HepG2 (cell line): Measurements from ENCODE around the gene ZNF653. TPM values are rescaled to one million over a fixed set of nuclear protein-coding genes. Genes with fewer than 3 reads are reported as not detected.

Source experiments
- BCLAF1 ChIP-seq: fragments of 450-650 bp; IDR thresholded peaks from 2 replicates; pipeline ENCODE4 v1.6.1; 2017; ENCODE audit warnings: mild to moderate bottlenecking
- NFKB2 ChIP-seq: sonication (generic); formaldehyde crosslinking; IDR thresholded peaks from 2 replicates; pipeline ENCODE4 v1.4.0; 2020; ENCODE audit warnings: missing genetic modification reagents, borderline replicate concordance
- NFYC ChIP-seq: IDR thresholded peaks from 2 replicates; pipeline ENCODE4 v1.6.1; 2016; ENCODE audit warnings: missing genetic modification reagents, missing compliant biosample characterization
- PAXIP1 ChIP-seq: sonication (generic); formaldehyde crosslinking; conservative IDR thresholded peaks from 2 replicates; pipeline ENCODE4 v1.4.0; 2020; ENCODE audit warnings: mild to moderate bottlenecking, missing genetic modification reagents, moderate library complexity
- SRY ChIP-seq: sonication (generic); formaldehyde crosslinking; IDR thresholded peaks from 2 replicates; pipeline ENCODE4 v1.8.0; 2022; ENCODE audit warnings: mild to moderate bottlenecking, missing genetic modification reagents
- ZNF329 ChIP-seq: sonication (generic); formaldehyde crosslinking; IDR thresholded peaks from 2 replicates; pipeline ENCODE4 v1.9.0; 2021; ENCODE audit warnings: low read depth, mild to moderate bottlenecking, missing genetic modification reagents
- ZNF501 ChIP-seq: sonication (generic); formaldehyde crosslinking; IDR thresholded peaks from 2 replicates; pipeline ENCODE4 v1.5.1; 2020; ENCODE audit warnings: mild to moderate bottlenecking, moderate library complexity, missing genetic modification reagents
- ZNF816 ChIP-seq: sonication (generic); formaldehyde crosslinking; IDR thresholded peaks from 2 replicates; pipeline ENCODE4 v1.8.0; 2022; ENCODE audit warnings: missing genetic modification reagents, mild to moderate bottlenecking, borderline replicate concordance
- polyA plus RNA-seq, 8 experiments: library from polyadenylated mRNA; depleted of rRNA in 3 of 8; stranded (reverse) in 7 of 8; unstranded in 1 of 8; fragments of >200 nt; fragmentation: Illumina TruSeq in 4 of 8; extraction: Trizol in 4 of 8; gene quantifications; 2 replicates each; pipeline versions ENCODE4 v1.2.1 to v1.2.3, GENCODE V29; 2011 to 2016; ENCODE audit warnings: low read depth in 4 of 8, missing spikeins in 1 of 8, mixed read lengths in 1 of 8; ENCODE audit not compliant: insufficient read depth in 1 of 8
- total RNA-seq, 5 experiments: library from RNA; depleted of rRNA; stranded (reverse); fragments of >200 nt; fragmentation: Illumina TruSeq; extraction: Trizol; gene quantifications; 2 replicates each; pipeline ENCODE4 v1.2.3, GENCODE V29; 2016; ENCODE audit warnings: low read depth in 1 of 5
- TF ChIP-seq, protein P1 (sequence below): sonication (generic); formaldehyde crosslinking; IDR thresholded peaks from 2 replicates; pipeline ENCODE4 v1.4.0; 2020; ENCODE audit warnings: missing genetic modification reagents
- TF ChIP-seq, protein P2 (sequence below): IDR thresholded peaks from 2 replicates; pipeline ENCODE4 v1.6.1; 2012; ENCODE audit warnings: low read depth, low read length, improper control_type of control experiment

Gene ZNF653
- total and polyA plus RNA-seq, 2 of the 13 experiments (the other 11 are each of a cell fraction or from before 2014, with no cell fraction given) = 4.7 to 7.1 TPM

DNA sequence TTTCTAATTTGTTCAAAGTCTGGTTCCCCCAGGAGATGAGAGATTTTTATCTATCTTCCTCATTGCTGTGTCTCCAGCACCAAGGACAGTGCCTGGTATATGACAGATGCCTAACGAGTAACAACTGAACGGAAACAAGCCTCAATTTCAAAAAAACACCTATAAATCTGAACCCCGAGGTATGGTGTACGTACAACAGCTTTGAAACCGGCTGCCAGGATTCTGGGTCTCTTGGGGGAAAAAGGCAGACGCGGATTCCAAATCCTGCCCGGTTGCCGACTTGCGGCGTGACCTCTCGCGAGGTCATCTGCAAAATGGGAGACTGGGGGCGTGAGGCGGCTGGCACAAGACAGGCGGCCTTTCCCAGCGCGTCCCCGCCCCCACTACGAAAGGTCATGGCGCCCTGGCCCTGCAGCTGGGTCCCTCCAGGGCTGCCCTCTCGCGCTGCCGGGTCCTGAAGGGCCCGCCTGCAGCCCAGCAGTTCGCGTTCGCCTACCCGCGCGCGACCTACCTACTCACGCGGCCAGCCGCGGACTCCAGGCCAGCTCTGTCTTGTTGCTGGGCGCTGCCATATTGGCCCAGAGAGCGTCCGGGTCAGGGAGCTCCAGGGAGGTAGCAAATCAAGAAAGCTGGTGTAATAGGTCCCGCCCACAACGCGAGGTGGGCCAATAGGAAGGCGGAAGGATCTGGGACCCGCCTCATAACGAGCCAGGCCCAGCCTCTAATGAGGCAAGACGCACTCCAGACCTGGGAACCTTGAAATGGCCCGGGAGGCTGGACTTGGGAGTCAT lies 23.1 kb upstream of the ZNF653 start, which contains the start of gene ECSIT (continued):
- TF ChIP-seq BCLAF1 = no peak
- peak; percentile 92 for TF ChIP-seq NFYC (CRISPR knock-in tag)
- peak; percentile 53 for TF ChIP-seq PAXIP1 (CRISPR knock-in tag)
- peak; percentile 46; the same call in 1 of the 2 replicates for TF ChIP-seq ZNF329 (CRISPR knock-in tag)
- peak; percentile 80; the same call in 1 of the 2 replicates for TF ChIP-seq SRY (CRISPR knock-in tag)
- peak; percentile 96 for TF ChIP-seq ZNF501 (CRISPR knock-in tag)
- TF ChIP-seq ZNF816 (CRISPR knock-in tag) = peak; percentile 90; the same call in 1 of the 2 replicates
- peak; percentile 51; the same call in 1 of the 2 replicates for TF ChIP-seq NFKB2 (CRISPR knock-in tag)
- TF ChIP-seq, protein P1, sequence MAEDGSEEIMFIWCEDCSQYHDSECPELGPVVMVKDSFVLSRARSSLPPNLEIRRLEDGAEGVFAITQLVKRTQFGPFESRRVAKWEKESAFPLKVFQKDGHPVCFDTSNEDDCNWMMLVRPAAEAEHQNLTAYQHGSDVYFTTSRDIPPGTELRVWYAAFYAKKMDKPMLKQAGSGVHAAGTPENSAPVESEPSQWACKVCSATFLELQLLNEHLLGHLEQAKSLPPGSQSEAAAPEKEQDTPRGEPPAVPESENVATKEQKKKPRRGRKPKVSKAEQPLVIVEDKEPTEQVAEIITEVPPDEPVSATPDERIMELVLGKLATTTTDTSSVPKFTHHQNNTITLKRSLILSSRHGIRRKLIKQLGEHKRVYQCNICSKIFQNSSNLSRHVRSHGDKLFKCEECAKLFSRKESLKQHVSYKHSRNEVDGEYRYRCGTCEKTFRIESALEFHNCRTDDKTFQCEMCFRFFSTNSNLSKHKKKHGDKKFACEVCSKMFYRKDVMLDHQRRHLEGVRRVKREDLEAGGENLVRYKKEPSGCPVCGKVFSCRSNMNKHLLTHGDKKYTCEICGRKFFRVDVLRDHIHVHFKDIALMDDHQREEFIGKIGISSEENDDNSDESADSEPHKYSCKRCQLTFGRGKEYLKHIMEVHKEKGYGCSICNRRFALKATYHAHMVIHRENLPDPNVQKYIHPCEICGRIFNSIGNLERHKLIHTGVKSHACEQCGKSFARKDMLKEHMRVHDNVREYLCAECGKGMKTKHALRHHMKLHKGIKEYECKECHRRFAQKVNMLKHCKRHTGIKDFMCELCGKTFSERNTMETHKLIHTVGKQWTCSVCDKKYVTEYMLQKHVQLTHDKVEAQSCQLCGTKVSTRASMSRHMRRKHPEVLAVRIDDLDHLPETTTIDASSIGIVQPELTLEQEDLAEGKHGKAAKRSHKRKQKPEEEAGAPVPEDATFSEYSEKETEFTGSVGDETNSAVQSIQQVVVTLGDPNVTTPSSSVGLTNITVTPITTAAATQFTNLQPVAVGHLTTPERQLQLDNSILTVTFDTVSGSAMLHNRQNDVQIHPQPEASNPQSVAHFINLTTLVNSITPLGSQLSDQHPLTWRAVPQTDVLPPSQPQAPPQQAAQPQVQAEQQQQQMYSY = no peak
- TF ChIP-seq, protein P2, sequence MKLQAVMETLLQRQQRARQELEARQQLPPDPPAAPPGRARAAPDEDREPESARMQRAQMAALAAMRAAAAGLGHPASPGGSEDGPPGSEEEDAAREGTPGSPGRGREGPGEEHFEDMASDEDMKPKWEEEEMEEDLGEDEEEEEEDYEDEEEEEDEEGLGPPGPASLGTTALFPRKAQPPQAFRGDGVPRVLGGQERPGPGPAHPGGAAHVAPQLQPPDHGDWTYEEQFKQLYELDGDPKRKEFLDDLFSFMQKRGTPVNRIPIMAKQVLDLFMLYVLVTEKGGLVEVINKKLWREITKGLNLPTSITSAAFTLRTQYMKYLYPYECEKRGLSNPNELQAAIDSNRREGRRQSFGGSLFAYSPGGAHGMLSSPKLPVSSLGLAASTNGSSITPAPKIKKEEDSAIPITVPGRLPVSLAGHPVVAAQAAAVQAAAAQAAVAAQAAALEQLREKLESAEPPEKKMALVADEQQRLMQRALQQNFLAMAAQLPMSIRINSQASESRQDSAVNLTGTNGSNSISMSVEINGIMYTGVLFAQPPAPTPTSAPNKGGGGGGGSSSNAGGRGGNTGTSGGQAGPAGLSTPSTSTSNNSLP = peak; percentile 34; the same call in 1 of the 2 replicates
